NCI-H2227 (cell line): ENCODE results near the gene KCNQ5.
A peak's percentile ranks its signal among the peaks of the same experiment; 100 is the strongest.

ENCODE experiments used
- DNase-seq: peaks from one replicate; lab custom pipeline; 2025; ENCODE audit not compliant: unreplicated experiment; lab: John Stamatoyannopoulos, UW

The KCNQ5 gene

GRCh38 chr6:72740135-72740534 is 118.3 kb downstream of the KCNQ5 start:
- no peak for DNase-seq

GRCh38 chr6:72741083-72741482 is 119.2 kb downstream of the KCNQ5 start:
- no peak for DNase-seq

DNA sequence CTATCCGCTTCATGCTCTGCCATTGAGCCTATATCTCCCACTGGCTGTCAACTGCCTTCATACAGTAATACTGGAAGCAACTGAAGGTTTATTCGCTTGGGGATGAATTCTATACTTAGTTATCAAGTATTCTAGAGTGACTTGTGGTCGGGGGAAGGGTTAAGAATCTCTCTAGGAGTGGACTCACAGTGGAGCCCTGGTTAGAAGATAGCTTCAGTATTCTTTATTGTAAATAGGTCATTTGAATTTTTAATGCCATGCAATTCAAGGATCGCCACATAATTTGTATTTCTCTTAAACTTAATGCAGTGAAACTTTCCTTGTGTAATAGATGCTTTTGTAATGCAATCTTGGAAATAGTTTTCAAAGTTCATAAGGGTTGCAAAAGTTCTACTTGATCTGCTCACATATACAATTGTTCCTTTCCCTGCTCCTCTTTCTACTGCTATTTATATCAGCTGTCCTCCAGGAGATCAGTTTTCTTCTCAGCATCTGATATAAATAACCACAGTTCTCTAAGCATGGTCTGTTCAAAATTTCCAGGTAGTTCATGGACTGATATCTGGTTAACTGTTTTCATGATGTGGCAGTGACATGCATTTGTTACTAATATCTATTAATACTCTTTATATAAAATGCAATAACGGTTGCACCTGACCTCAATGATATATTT is 120.3 kb downstream of the KCNQ5 start:
- DNase-seq = no peak

DNA sequence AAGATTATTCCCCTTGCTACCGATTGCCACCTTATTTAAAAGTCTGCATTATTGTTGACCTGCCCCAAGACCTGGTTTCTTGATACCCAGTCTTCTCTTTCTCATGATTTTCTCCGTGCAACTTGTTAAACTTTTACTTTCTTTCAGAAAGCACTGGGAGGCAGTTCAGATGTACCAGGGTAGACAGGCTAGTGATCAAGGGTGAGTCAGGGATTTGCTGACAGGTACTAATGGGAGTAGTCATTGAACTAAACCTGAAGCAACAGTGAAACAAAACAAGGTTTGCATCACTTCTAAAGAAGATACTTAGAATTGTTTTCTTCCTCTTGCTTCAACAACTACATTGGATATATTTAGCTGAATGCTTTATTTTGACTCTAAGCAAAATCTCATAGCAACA is 124.4 kb downstream of the KCNQ5 start:
- DNase-seq = no peak

GRCh38 chr6:72748759-72749158 is 126.9 kb downstream of the KCNQ5 start:
- no peak for DNase-seq

- no peak for DNase-seq
These were observed 133.9 kb downstream of the KCNQ5 start for GRCh38 chr6:72755752-72756151.

GRCh38 chr6:72757048-72757447 is 135.2 kb downstream of the KCNQ5 start:
- no peak for DNase-seq

DNA sequence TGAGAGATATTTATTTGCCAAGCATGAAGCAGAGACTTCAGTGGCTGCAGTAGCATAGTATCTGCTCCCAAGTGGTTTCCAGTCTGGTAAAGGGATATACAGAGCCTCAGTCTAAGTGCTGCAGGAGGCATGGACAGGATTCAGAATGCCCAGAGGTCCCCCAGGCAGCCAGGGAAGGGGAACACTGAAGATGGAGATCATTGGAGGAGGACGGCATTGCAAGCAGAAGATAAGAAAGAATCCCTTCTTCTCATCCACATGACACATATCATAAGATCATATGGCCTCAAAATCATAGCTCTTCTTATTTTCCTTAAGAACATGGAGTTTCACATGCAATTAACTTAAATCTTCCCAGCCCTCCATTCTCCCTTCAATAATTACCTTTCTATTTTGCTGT is 136.1 kb downstream of the KCNQ5 start:
- no peak for DNase-seq

- DNase-seq = no peak
These were observed 137.0 kb downstream of the KCNQ5 start for GRCh38 chr6:72758901-72759300.

DNA sequence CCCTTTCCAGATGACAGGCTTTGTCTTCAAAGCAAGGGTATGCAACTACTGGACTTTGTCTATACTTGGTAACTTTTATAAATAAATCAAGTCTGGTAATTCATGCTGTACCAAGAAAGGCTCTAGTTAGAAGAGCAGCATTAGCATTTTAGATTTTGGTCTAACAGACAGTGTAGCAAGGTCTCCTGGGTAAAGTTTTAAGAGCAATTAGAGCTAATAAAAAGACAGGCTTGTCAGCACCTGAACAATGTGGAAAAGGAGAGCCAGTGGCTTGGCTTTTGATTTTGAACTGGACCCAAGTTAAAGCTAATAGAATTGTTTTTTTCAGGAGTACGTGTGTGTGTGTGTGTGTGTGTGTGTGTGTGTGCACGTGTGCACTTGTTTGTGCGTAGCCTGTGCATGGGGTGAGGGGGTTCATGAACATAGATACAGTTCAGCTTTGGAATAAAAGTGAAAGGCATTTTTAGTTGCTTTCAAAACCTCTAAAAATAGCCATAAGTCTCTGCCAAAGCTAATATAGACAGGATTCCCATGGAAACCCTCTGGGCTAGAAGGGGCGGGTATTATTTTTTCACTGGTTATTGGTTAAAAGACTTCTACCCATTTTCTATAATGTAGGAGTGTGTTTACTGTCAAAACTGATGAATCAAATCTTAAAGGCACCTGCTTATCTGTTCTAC is 138.4 kb downstream of the KCNQ5 start:
- DNase-seq = peak; percentile 14

- DNase-seq = no peak
These were observed 139.9 kb downstream of the KCNQ5 start for GRCh38 chr6:72761761-72762160.

- DNase-seq = no peak
These were observed 147.7 kb downstream of the KCNQ5 start for GRCh38 chr6:72769459-72770125.

- DNase-seq = no peak
These were observed 149.1 kb downstream of the KCNQ5 start for GRCh38 chr6:72770959-72771358.

- no peak for DNase-seq
These were observed 154.6 kb downstream of the KCNQ5 start for GRCh38 chr6:72776456-72776855.

DNA sequence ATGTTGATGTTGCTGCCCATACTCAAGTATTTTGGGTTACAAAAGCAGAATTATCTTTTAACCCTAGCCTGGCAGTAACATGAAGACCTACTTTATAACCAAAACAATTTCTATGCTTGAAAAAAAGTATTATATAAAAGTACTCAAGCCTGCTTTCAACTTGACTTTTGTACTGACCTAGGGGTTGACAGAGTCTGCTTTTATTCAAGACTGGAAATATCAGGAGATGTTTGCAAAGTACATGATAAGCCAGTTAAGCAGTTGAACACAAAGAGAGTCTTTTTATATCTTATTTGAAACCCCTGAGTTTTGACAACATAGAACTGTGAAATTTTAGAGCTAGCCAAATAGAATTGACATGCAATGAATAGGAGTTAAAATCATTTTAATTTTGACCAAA is 159.8 kb downstream of the KCNQ5 start:
- no peak for DNase-seq

DNA sequence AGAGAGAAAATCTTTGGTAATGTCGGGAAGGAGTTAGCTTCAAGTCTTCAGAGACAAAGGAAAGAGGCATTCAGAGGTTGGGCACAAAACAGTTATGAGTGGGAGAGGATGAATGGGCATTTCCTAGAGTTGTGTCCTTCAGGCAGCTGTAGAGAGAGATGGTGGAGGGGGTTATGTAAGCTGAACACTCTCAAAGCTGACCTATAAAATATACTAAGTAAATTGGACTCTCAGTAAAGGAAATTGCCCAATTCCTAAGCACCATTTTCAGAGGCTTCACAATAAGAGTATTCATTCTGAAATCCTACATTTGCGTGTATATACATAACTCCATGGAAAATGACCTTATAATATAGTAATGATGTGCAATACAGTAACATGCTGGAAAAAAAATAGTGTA is 161.2 kb downstream of the KCNQ5 start:
- no peak for DNase-seq

DNA sequence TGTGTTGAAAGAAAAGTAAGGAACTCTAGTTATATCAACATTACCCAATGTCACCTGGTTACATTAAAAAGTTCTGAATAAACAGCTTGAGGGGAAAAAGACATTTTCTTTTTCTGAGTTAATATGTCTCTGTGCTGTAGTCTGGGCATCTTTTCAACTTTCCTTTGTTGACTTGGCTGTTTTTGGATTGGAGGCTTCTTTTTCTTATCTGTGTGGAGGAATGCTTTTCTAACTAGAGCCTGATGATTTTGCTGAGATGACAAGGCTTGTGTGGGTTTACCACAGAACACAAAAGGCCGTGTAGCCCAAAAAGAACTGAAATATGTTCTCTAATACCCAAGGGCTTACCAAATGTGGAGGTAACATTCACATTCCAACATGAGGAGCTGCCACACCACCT is 161.8 kb downstream of the KCNQ5 start:
- DNase-seq = no peak

DNA sequence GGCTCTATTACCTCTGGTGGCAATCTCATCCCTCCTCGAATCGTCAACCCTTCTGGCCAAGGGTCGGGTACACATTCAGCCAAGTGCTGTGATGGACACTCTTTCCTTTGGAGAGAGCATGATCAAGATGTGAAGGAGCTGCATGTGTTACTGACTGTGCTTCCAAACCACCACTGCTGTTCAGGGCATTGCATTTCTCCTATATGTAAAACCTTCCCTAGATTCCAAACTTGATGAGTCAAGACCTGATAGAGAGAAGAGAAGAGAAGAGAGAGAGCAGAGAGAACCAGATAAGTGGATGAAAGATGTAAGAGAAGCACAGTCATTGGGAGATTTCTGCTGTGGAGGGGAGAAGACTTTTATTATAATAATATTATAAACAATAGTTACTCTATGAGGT is 162.2 kb downstream of the KCNQ5 start:
- DNase-seq = no peak

- no peak for DNase-seq
These were observed 162.7 kb downstream of the KCNQ5 start for GRCh38 chr6:72784581-72784980.

GRCh38 chr6:72787391-72788031 is 165.6 kb downstream of the KCNQ5 start:
- DNase-seq = no peak

DNA sequence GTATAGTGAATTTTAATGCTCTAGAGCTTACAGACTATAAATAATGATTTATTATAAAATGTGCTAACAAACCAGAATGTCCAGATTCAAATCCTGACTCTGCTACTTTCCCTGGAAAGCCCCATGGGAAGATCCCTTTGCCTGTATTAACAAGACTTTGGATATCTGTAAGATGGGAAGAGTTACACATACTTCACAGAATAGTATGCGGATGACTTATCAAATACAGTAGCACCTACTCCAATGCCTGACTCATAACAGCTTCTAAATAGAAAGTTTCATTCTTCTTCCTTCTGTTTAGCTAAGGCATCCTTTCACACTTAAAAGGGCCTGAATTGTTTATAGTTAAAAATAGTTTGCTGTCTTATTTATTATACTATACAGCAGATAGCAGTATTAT is 166.3 kb downstream of the KCNQ5 start:
- no peak for DNase-seq

DNA sequence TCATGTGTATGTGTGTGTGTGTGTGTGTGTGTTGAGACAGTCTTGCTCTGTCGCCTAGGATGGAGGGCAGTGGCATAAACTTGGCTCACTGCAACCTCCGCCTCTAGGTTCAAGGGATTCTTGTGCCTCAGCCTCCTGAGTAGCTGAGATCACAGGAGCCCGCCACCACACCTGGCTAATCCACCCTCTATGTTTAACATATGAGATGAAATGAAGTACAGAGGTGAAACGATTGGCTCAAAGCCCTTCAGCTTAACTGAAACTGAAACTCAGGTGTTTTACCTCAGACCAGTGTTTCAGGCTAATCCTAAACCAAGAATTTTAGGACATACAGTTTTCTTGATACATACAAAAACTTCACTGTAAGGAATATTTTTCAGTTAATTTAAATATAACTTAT is 167.3 kb downstream of the KCNQ5 start:
- DNase-seq = no peak
